Effector CD8-positive, alpha-beta T cell (primary cell): Measurements from ENCODE around the gene SNAI3.
A peak's percentile ranks its signal among the peaks of the same experiment; 100 is the strongest.

Experiments
- DNase-seq: peaks from one replicate; lab custom pipeline; 2025; lab: John Stamatoyannopoulos, UW

SNAI3 gene

GRCh38 chr16:88705801-88706228 lies 19.5 kb upstream of the SNAI3 start:
- no peak for DNase-seq

- no peak for DNase-seq
Observed at GRCh38 chr16:88705076-88705684, 18.9 kb upstream of the SNAI3 start.

- DNase-seq = peak; percentile 53
Observed at GRCh38 chr16:88703486-88704309, 17.4 kb upstream of the SNAI3 start.

- no peak for DNase-seq
Observed at GRCh38 chr16:88702371-88703210, 16.3 kb upstream of the SNAI3 start.

GRCh38 chr16:88701581-88702370 lies 15.5 kb upstream of the SNAI3 start:
- no peak for DNase-seq

- peak; percentile 85 for DNase-seq
Observed at GRCh38 chr16:88700636-88701482, 14.6 kb upstream of the SNAI3 start.

GRCh38 chr16:88700322-88700635 lies 14.0 kb upstream of the SNAI3 start:
- DNase-seq = no peak

- no peak for DNase-seq
Observed at GRCh38 chr16:88699180-88699579, 12.9 kb upstream of the SNAI3 start.

GRCh38 chr16:88698646-88699045 lies 12.3 kb upstream of the SNAI3 start:
- no peak for DNase-seq

GRCh38 chr16:88697831-88698615 lies 11.7 kb upstream of the SNAI3 start:
- DNase-seq = no peak

- no peak for DNase-seq
Observed at GRCh38 chr16:88697116-88697830, 11.0 kb upstream of the SNAI3 start.

GRCh38 chr16:88696441-88696840 lies 10.1 kb upstream of the SNAI3 start:
- DNase-seq = no peak

- DNase-seq = no peak
Observed at GRCh38 chr16:88695753-88696152, 9.4 kb upstream of the SNAI3 start.

- DNase-seq = no peak
Observed at GRCh38 chr16:88695218-88695617, 8.9 kb upstream of the SNAI3 start.

GRCh38 chr16:88694221-88695087 lies 8.1 kb upstream of the SNAI3 start:
- DNase-seq = no peak

GRCh38 chr16:88693420-88694177 lies 7.3 kb upstream of the SNAI3 start:
- DNase-seq = no peak

- no peak for DNase-seq
Observed at GRCh38 chr16:88692861-88693260, 6.6 kb upstream of the SNAI3 start.
